ENCODE data around the gene MSS51.

Gene MSS51

GRCh38 chr10:73439055-73439454, 5.7 kb upstream of the MSS51 start:
- H3K4me3 Mint-ChIP-seq, result no peak overlapping the region

GRCh38 chr10:73432646-73433537, 469 bp downstream of the MSS51 start:
- Mint-ChIP-seq H3K36me3 (peaks cover 9% of the 10 kb centered on the region), H3K9me3 (ENCODE audit: low read depth) (no peaks in the 10 kb centered on the region), H3K27me3 (no peaks in the 10 kb centered on the region), H3K4me1 (ENCODE audit: low read depth) (peaks cover 20% of the 10 kb centered on the region), H3K4me3 (no peak overlapping the region), H3K27ac (peak overlapping the region; percentile 61)

More at GRCh38 chr10:73439055-73439454, 5.7 kb upstream of the MSS51 start:
- Mint-ChIP-seq H3K4me1 (ENCODE audit: low read depth) (peaks cover 17% of the 10 kb centered on the region), H3K27me3 (no peaks in the 10 kb centered on the region), H3K9me3 (ENCODE audit: low read depth) (no peaks in the 10 kb centered on the region), H3K27ac (peak overlapping the region; percentile 8), H3K36me3 (peaks cover 8% of the 10 kb centered on the region)

- Mint-ChIP-seq H3K36me3 (peaks cover 21% of the 10 kb centered on the region), H3K4me3 (no peak overlapping the region), H3K27me3 (no peaks in the 10 kb centered on the region), H3K4me1 (ENCODE audit: low read depth) (peaks cover 6% of the 10 kb centered on the region), H3K27ac (no peak overlapping the region), H3K9me3 (ENCODE audit: low read depth) (no peaks in the 10 kb centered on the region)
Observed at GRCh38 chr10:73426318-73426717, 7.0 kb downstream of the MSS51 start.

GRCh38 chr10:73424478-73424877, 8.9 kb downstream of the MSS51 start:
- Mint-ChIP-seq H3K27me3 (no peaks in the 10 kb centered on the region), H3K4me1 (ENCODE audit: low read depth) (peaks cover 6% of the 10 kb centered on the region), H3K27ac (no peak overlapping the region), H3K36me3 (peaks cover 21% of the 10 kb centered on the region), H3K9me3 (ENCODE audit: low read depth) (no peaks in the 10 kb centered on the region), H3K4me3 (no peak overlapping the region)

- peaks cover 21% of the 10 kb centered on the region for H3K36me3 Mint-ChIP-seq
Observed at GRCh38 chr10:73423309-73423708, 10.1 kb downstream of the MSS51 start.

GRCh38 chr10:73416571-73416970, 16.8 kb downstream of the MSS51 start:
- Mint-ChIP-seq H3K4me1 (ENCODE audit: low read depth) (peaks cover 24% of the 10 kb centered on the region), H3K9me3 (ENCODE audit: low read depth) (no peaks in the 10 kb centered on the region), H3K4me3 (no peak overlapping the region), H3K27ac (no peak overlapping the region), H3K36me3 (no peaks in the 10 kb centered on the region), H3K27me3 (no peaks in the 10 kb centered on the region)

More at GRCh38 chr10:73423309-73423708, 10.1 kb downstream of the MSS51 start:
- no peaks in the 10 kb centered on the region for H3K27me3 Mint-ChIP-seq
- peaks cover 6% of the 10 kb centered on the region for H3K4me1 Mint-ChIP-seq (ENCODE audit: low read depth)
- no peaks in the 10 kb centered on the region for H3K9me3 Mint-ChIP-seq (ENCODE audit: low read depth)
- H3K27ac Mint-ChIP-seq, result peak overlapping the region; percentile 41
- H3K4me3 Mint-ChIP-seq, result no peak overlapping the region

- H3K4me3 Mint-ChIP-seq, result peak overlapping the region; percentile 90
- peak overlapping the region; percentile 81 for H3K27ac Mint-ChIP-seq
- H3K36me3 Mint-ChIP-seq, result peaks cover 8% of the 10 kb centered on the region
- H3K9me3 Mint-ChIP-seq (ENCODE audit: low read depth), result no peaks in the 10 kb centered on the region
- H3K4me1 Mint-ChIP-seq (ENCODE audit: low read depth), result peaks cover 43% of the 10 kb centered on the region
- H3K27me3 Mint-ChIP-seq, result no peaks in the 10 kb centered on the region
Observed at GRCh38 chr10:73414230-73414945, 19.0 kb downstream of the MSS51 start.

GRCh38 chr10:73413528-73414229, 19.7 kb downstream of the MSS51 start, which contains the start of gene ANXA7:
Gene ANXA7 (minus strand): TSS chr10:73414058. CDS start chr10:73400856, 13,202 bp downstream.
- Mint-ChIP-seq H3K27ac (peak within 1 kb of the TSS; percentile 96), H3K36me3 (peaks cover 10% of the 10 kb centered on the region), H3K9me3 (ENCODE audit: low read depth) (no peaks in the 10 kb centered on the region), H3K4me3 (peak within 1 kb of the TSS; percentile 97), H3K27me3 (no peaks in the 10 kb centered on the region), H3K4me1 (ENCODE audit: low read depth) (peaks cover 50% of the 10 kb centered on the region)

- peak overlapping the region; percentile 96 for H3K27ac Mint-ChIP-seq
- peaks cover 53% of the 10 kb centered on the region for H3K4me1 Mint-ChIP-seq (ENCODE audit: low read depth)
- H3K9me3 Mint-ChIP-seq (ENCODE audit: low read depth), result no peaks in the 10 kb centered on the region
- H3K4me3 Mint-ChIP-seq, result peak overlapping the region; percentile 97
- H3K27me3 Mint-ChIP-seq, result no peaks in the 10 kb centered on the region
- peaks cover 10% of the 10 kb centered on the region for H3K36me3 Mint-ChIP-seq
Observed at GRCh38 chr10:73413108-73413527, 20.2 kb downstream of the MSS51 start.

GRCh38 chr10:73410897-73411296, 22.5 kb downstream of the MSS51 start:
- H3K27ac Mint-ChIP-seq, result no peak overlapping the region
- peaks cover 68% of the 10 kb centered on the region for H3K4me1 Mint-ChIP-seq (ENCODE audit: low read depth)
- no peaks in the 10 kb centered on the region for H3K27me3 Mint-ChIP-seq
- H3K9me3 Mint-ChIP-seq (ENCODE audit: low read depth), result no peaks in the 10 kb centered on the region
- H3K36me3 Mint-ChIP-seq, result peaks cover 12% of the 10 kb centered on the region
- peak overlapping the region; percentile 51 for H3K4me3 Mint-ChIP-seq

- H3K4me3 Mint-ChIP-seq, result peak overlapping the region; percentile 38
- peaks cover 12% of the 10 kb centered on the region for H3K36me3 Mint-ChIP-seq
- H3K9me3 Mint-ChIP-seq (ENCODE audit: low read depth), result no peaks in the 10 kb centered on the region
- H3K27me3 Mint-ChIP-seq, result no peaks in the 10 kb centered on the region
- no peak overlapping the region for H3K27ac Mint-ChIP-seq
- H3K4me1 Mint-ChIP-seq (ENCODE audit: low read depth), result peaks cover 70% of the 10 kb centered on the region
Observed at GRCh38 chr10:73408978-73409521, 24.3 kb downstream of the MSS51 start.

- H3K4me3 Mint-ChIP-seq, result peak overlapping the region; percentile 17
- H3K36me3 Mint-ChIP-seq, result peaks cover 12% of the 10 kb centered on the region
- no peak overlapping the region for H3K27ac Mint-ChIP-seq
- H3K4me1 Mint-ChIP-seq (ENCODE audit: low read depth), result peaks cover 71% of the 10 kb centered on the region
- no peaks in the 10 kb centered on the region for H3K9me3 Mint-ChIP-seq (ENCODE audit: low read depth)
- H3K27me3 Mint-ChIP-seq, result no peaks in the 10 kb centered on the region
Observed at GRCh38 chr10:73408061-73408460, 25.3 kb downstream of the MSS51 start.

- Mint-ChIP-seq H3K27me3 (no peaks in the 10 kb centered on the region), H3K9me3 (ENCODE audit: low read depth) (no peaks in the 10 kb centered on the region), H3K4me1 (ENCODE audit: low read depth) (peaks cover 68% of the 10 kb centered on the region), H3K4me3 (no peak overlapping the region), H3K27ac (no peak overlapping the region), H3K36me3 (peaks cover 12% of the 10 kb centered on the region)
Observed at GRCh38 chr10:73407495-73407894, 25.9 kb downstream of the MSS51 start.

- H3K36me3 Mint-ChIP-seq, result peaks cover 12% of the 10 kb centered on the region
- peak overlapping the region; percentile 17 for H3K4me3 Mint-ChIP-seq
- H3K27ac Mint-ChIP-seq, result no peak overlapping the region
- H3K27me3 Mint-ChIP-seq, result no peaks in the 10 kb centered on the region
- H3K9me3 Mint-ChIP-seq (ENCODE audit: low read depth), result no peaks in the 10 kb centered on the region
- H3K4me1 Mint-ChIP-seq (ENCODE audit: low read depth), result peaks cover 63% of the 10 kb centered on the region
Observed at GRCh38 chr10:73406846-73407245, 26.5 kb downstream of the MSS51 start.
